Measurements from ENCODE around the gene DPY19L2. TPM values are rescaled to one million over a fixed set of nuclear protein-coding genes. Genes with fewer than 3 reads are reported as not detected.

The DPY19L2 gene
- total RNA-seq: 0.29 and 0.98 TPM in 2 replicates

DNA sequence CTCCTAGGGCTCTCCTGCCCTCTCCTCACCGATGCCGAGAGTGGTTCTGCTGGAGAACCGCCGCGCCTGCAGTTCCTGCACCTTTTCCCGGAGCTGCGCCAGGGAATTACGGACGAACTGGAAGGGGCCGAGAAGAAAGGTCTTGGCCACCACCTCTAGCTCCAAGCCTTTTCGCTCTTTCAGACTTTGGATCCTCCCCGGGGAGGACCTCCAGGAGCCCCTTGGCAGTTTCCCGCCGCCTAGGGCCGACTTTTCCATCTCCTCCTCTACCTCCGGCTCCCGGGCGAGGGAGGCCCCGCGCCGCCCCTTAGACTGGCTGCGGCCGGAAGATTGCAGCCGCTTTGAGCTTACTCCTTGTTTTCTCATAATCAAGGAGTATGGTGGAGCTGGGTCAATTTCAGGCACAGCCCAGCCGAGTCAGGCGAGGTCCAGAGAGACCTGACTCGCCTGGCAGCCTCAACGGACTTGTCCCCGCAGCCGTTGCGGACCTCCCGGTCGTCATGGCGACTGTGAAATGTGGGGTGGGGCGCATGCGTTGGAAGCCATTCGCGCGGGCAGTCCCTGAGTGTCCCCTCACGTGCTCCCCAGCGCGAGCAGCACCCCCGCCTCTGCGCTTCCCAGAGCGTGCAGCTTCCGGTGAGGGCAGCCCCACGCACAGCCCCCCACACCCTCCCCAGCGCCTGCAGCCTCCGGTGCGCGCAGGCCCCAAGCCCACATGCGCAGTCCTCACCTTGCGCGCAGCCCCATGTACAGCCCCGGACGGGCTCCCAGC is at the start of gene DPY19L2:
DPY19L2 (minus strand) TSS at position 466 of the 772 bp plus-strand sequence; CDS start at position 366, 100 bp downstream.

Other genes with a start within 250 kb of the DPY19L2 start
- gene RXYLT1, start 111.4 kb upstream of the DPY19L2 start, total RNA-seq: 9.8 and 10.1 TPM in 2 replicates
- 6.2 and 6.9 TPM in 2 replicates for gene SRGAP1, start 176.2 kb upstream of the DPY19L2 start, total RNA-seq

Measured in vein endothelial cell (primary cell).